ENCODE data around the gene FHOD3. TPM values are rescaled to one million over a fixed set of nuclear protein-coding genes. Genes with fewer than 3 reads are reported as not detected.
A peak's percentile ranks its signal among the peaks of the same experiment; 100 is the strongest.

FHOD3 gene
- total RNA-seq, 2 donors from 2014 or later = not detected

GRCh38 chr18:36309436-36310391, 12.2 kb downstream of the FHOD3 start:
- no peak overlapping the region for H3K27ac Mint-ChIP-seq
- H3K9me3 Mint-ChIP-seq = no peaks in the 10 kb centered on the region
- H3K36me3 Mint-ChIP-seq = no peaks in the 10 kb centered on the region
- DNase-seq (ENCODE audit: low spot score in 2 of 2) (no peak), ATAC-seq (no peak)

- Mint-ChIP-seq H3K36me3 (no peaks in the 10 kb centered on the region), H3K9me3 (no peaks in the 10 kb centered on the region), H3K27ac (peak overlapping the region in 1 of 2 donors; percentile 50)
- ATAC-seq (no peak), DNase-seq (ENCODE audit: low spot score in 2 of 2) (no peak)
Measured at GRCh38 chr18:36311026-36311570, 13.6 kb downstream of the FHOD3 start.

- DNase-seq (ENCODE audit: low spot score in 2 of 2) (no peak), ATAC-seq (no peak)
- peak overlapping the region in 1 of 2 donors; percentile 85 for H3K27ac Mint-ChIP-seq
- H3K9me3 Mint-ChIP-seq = no peaks in the 10 kb centered on the region
- no peaks in the 10 kb centered on the region for H3K36me3 Mint-ChIP-seq
Measured at GRCh38 chr18:36312806-36313395, 15.4 kb downstream of the FHOD3 start.

- peaks cover 5 to 9% of the 10 kb centered on the region in 2 donors for H3K9me3 Mint-ChIP-seq
- DNase-seq (ENCODE audit: low spot score in 2 of 2) = no peak
- no peak overlapping the region for H3K27ac Mint-ChIP-seq
- ATAC-seq = no peak
- H3K36me3 Mint-ChIP-seq = peaks cover 6 to 10% of the 10 kb centered on the region in 2 donors
Measured at GRCh38 chr18:36314098-36314497, 16.6 kb downstream of the FHOD3 start.

- ATAC-seq (no peak), DNase-seq (ENCODE audit: low spot score in 2 of 2) (no peak)
- H3K9me3 Mint-ChIP-seq = peaks cover 6 to 15% of the 10 kb centered on the region in 2 donors
- no peak overlapping the region for H3K27ac Mint-ChIP-seq
- H3K36me3 Mint-ChIP-seq = peaks cover 6 to 16% of the 10 kb centered on the region in 2 donors
Measured at GRCh38 chr18:36314754-36315153, 17.2 kb downstream of the FHOD3 start.

- Mint-ChIP-seq H3K27ac (no peak overlapping the region), H3K9me3 (peaks cover 6 to 17% of the 10 kb centered on the region in 2 donors), H3K36me3 (peaks cover 6 to 16% of the 10 kb centered on the region in 2 donors)
- ATAC-seq (no peak), DNase-seq (ENCODE audit: low spot score in 2 of 2) (no peak)
Measured at GRCh38 chr18:36315736-36316135, 18.2 kb downstream of the FHOD3 start.

- no peak for DNase-seq (ENCODE audit: low spot score in 2 of 2)
- no peak overlapping the region for H3K27ac Mint-ChIP-seq
- ATAC-seq = no peak
- H3K9me3 Mint-ChIP-seq = peaks cover 6 to 17% of the 10 kb centered on the region in 2 donors
- H3K36me3 Mint-ChIP-seq = peaks cover 6 to 16% of the 10 kb centered on the region in 2 donors
Measured at GRCh38 chr18:36316246-36316645, 18.7 kb downstream of the FHOD3 start.

GRCh38 chr18:36321658-36322407, 24.3 kb downstream of the FHOD3 start:
- Mint-ChIP-seq H3K27ac (no peak overlapping the region), H3K36me3 (peaks cover 6 to 16% of the 10 kb centered on the region in 2 donors), H3K9me3 (peaks cover 6 to 17% of the 10 kb centered on the region in 2 donors)
- DNase-seq (ENCODE audit: low spot score in 2 of 2) (no peak), ATAC-seq (no peak)

- ATAC-seq (no peak), DNase-seq (ENCODE audit: low spot score in 2 of 2) (no peak)
- no peak overlapping the region for H3K27ac Mint-ChIP-seq
- H3K36me3 Mint-ChIP-seq = peaks cover 6 to 16% of the 10 kb centered on the region in 2 donors
- H3K9me3 Mint-ChIP-seq = peaks cover 6 to 17% of the 10 kb centered on the region in 2 donors
Measured at GRCh38 chr18:36322408-36322728, 24.9 kb downstream of the FHOD3 start.

- Mint-ChIP-seq H3K36me3 (peaks cover 6 to 16% of the 10 kb centered on the region in 2 donors), H3K9me3 (peaks cover 6 to 17% of the 10 kb centered on the region in 2 donors), H3K27ac (no peak overlapping the region)
- ATAC-seq = no peak
- no peak for DNase-seq (ENCODE audit: low spot score in 2 of 2)
Measured at GRCh38 chr18:36322734-36323133, 25.2 kb downstream of the FHOD3 start.

GRCh38 chr18:36323421-36323820, 25.9 kb downstream of the FHOD3 start:
- Mint-ChIP-seq H3K9me3 (peaks cover 6 to 16% of the 10 kb centered on the region in 2 donors), H3K27ac (no peak overlapping the region), H3K36me3 (peaks cover 6 to 12% of the 10 kb centered on the region in 2 donors)
- ATAC-seq = no peak
- no peak for DNase-seq (ENCODE audit: low spot score in 2 of 2)

- no peak for DNase-seq (ENCODE audit: low spot score in 2 of 2)
- Mint-ChIP-seq H3K27ac (no peak overlapping the region), H3K9me3 (peaks cover 0 to 5% of the 10 kb centered on the region in 2 donors), H3K36me3 (no peaks in the 10 kb centered on the region)
- no peak for ATAC-seq
Measured at GRCh38 chr18:36325846-36326245, 28.3 kb downstream of the FHOD3 start.

GRCh38 chr18:36326771-36327170, 29.3 kb downstream of the FHOD3 start:
- H3K36me3 Mint-ChIP-seq = no peaks in the 10 kb centered on the region
- H3K9me3 Mint-ChIP-seq = peaks cover 0 to 5% of the 10 kb centered on the region in 2 donors
- ATAC-seq (no peak), DNase-seq (ENCODE audit: low spot score in 2 of 2) (no peak)
- no peak overlapping the region for H3K27ac Mint-ChIP-seq

GRCh38 chr18:36327352-36328316, 30.1 kb downstream of the FHOD3 start:
- Mint-ChIP-seq H3K36me3 (no peaks in the 10 kb centered on the region), H3K27ac (no peak overlapping the region)
- ATAC-seq = no peak

GRCh38 chr18:36328385-36328858, 30.9 kb downstream of the FHOD3 start:
- H3K9me3 Mint-ChIP-seq = peaks cover 0 to 5% of the 10 kb centered on the region in 2 donors
- no peaks in the 10 kb centered on the region for H3K36me3 Mint-ChIP-seq
- ATAC-seq (no peak), DNase-seq (ENCODE audit: low spot score in 2 of 2) (no peak)
- no peak overlapping the region for H3K27ac Mint-ChIP-seq

More at GRCh38 chr18:36327352-36328316, 30.1 kb downstream of the FHOD3 start:
- peaks cover 0 to 5% of the 10 kb centered on the region in 2 donors for H3K9me3 Mint-ChIP-seq
- no peak for DNase-seq (ENCODE audit: low spot score in 2 of 2)
